Natural killer cell (primary cell): Measurements from ENCODE around the gene NAV3. TPM values are rescaled to one million over a fixed set of nuclear protein-coding genes. Genes with fewer than 3 reads are reported as not detected.

Source experiments
- ATAC-seq, 3 donors: fragments of 150-1000 bp in 2 of 3; fragments of 200-7000 bp in 1 of 3; cut with Tn5 transposase; 1 replicate in 1 of 3; 2 replicates in 2 of 3; pipeline ENCODE4 v1.10.0; 2021; ENCODE audit warnings: mild to moderate bottlenecking in 2 of 3, moderate library complexity in 2 of 3
- DNase-seq, 2 donors: peaks; one replicate each; pipeline versions ENCODE4 v3.0.0 to v3.0.0-alpha.2; 2013 to 2021; ENCODE audit warnings: mixed read lengths in 1 of 2
- H3K27ac ChIP-seq: one replicate; pipeline ENCODE4 v1.5.1; 2013; ENCODE audit warnings: mild to moderate bottlenecking, low read length
- H3K27me3 ChIP-seq: one replicate; pipeline ENCODE4 v1.6.1; 2013; ENCODE audit warnings: low read length; ENCODE audit not compliant: control insufficient read depth, insufficient read depth
- H3K36me3 ChIP-seq: one replicate; pipeline ENCODE4 v1.6.1; 2013; ENCODE audit warnings: low read length; ENCODE audit not compliant: control insufficient read depth, insufficient read depth
- H3K4me1 ChIP-seq: one replicate; pipeline ENCODE4 v1.6.1; 2013; ENCODE audit warnings: low read length; ENCODE audit not compliant: control insufficient read depth, insufficient read depth
- H3K4me3 ChIP-seq: one replicate; pipeline ENCODE4 v1.5.1; 2013; ENCODE audit warnings: low read length
- H3K9me3 ChIP-seq: one replicate; pipeline ENCODE4 v1.6.1; 2013; ENCODE audit warnings: low read length; ENCODE audit not compliant: control insufficient read depth, insufficient read depth
- H3K27ac Mint-ChIP-seq, 2 donors: one replicate each; pipeline ENCODE4 v1.8.0; 2022; ENCODE audit warnings: mild to moderate bottlenecking in 2 of 2, mixed read lengths in 2 of 2, moderate library complexity in 1 of 2
- H3K27me3 Mint-ChIP-seq, 2 donors: one replicate each; pipeline ENCODE4 v1.8.0; 2022; ENCODE audit warnings: low read depth in 2 of 2, mixed read lengths in 2 of 2
- H3K36me3 Mint-ChIP-seq: one replicate; pipeline ENCODE4 v1.8.0; 2022; ENCODE audit warnings: mixed read lengths
- H3K4me1 Mint-ChIP-seq, 2 donors: one replicate each; pipeline ENCODE4 v1.8.0; 2022; ENCODE audit warnings: mixed read lengths in 2 of 2
- H3K4me3 Mint-ChIP-seq: one replicate; pipeline ENCODE4 v1.8.0; 2022; ENCODE audit warnings: mild to moderate bottlenecking, moderate library complexity, mixed read lengths
- H3K9me3 Mint-ChIP-seq, 2 donors: one replicate each; pipeline ENCODE4 v1.8.0; 2022; ENCODE audit warnings: mixed read lengths in 2 of 2
- CTCF ChIP-seq: fragments of 200-600 bp; IDR thresholded peaks from one replicate; pipeline ENCODE4 v1.8.0; 2022; ENCODE audit warnings: antibody characterized with exemption
- WGBS: methylation state at CpG from one replicate; pipeline ENCODE4 v1.1.7; 2013; ENCODE audit warnings: missing lambda C conversion rate; ENCODE audit not compliant: insufficient coverage; 5-methylcytosine and 5-hydroxymethylcytosine counted together
- intact Hi-C: fragments of 100-400 bp; cut with micrococcal nuclease; formaldehyde crosslinking; loops from one replicate; pipeline ENCODE4 v1.14.2; 2022
- total RNA-seq, 4 donors: library from RNA; stranded (reverse); fragments of 120-200 nt in 1 of 4; gene quantifications; one replicate each; pipeline versions ENCODE4 v1.2.3 to v1.2.4, GENCODE V29; 2013 to 2022

NAV3 gene
- total RNA-seq, 3 donors from 2014 or later (not counting 1 experiment from before 2014, with no cell fraction given): not detected

- TF ChIP-seq CTCF: no peak
- no peak overlapping the region for H3K27ac Mint-ChIP-seq
- ATAC-seq: no peak
- H3K9me3 ChIP-seq: no peaks in the 10 kb centered on the region
- no peaks in the 10 kb centered on the region for H3K4me1 ChIP-seq
- H3K36me3 Mint-ChIP-seq: no peaks in the 10 kb centered on the region
- no peak overlapping the region for H3K4me3 ChIP-seq
- no peaks in the 10 kb centered on the region for H3K4me1 Mint-ChIP-seq
- H3K4me3 Mint-ChIP-seq: no peak overlapping the region
- no peaks in the 10 kb centered on the region for H3K36me3 ChIP-seq
- 85% methylated on average over 2 of the region's 2 CpGs for WGBS
- no peak for DNase-seq
- no peaks in the 10 kb centered on the region for H3K27me3 Mint-ChIP-seq
- no peak overlapping the region for H3K27ac ChIP-seq
- H3K9me3 Mint-ChIP-seq: peaks cover 7 to 18% of the 10 kb centered on the region in 2 donors
- no peaks in the 10 kb centered on the region for H3K27me3 ChIP-seq
- intact Hi-C loops: no loop called here
Measured at GRCh38 chr12:77821699-77822203, 8.9 kb upstream of the NAV3 start.

GRCh38 chr12:77833329-77833728 lies 2.6 kb downstream of the NAV3 start:
- Mint-ChIP-seq H3K36me3 (no peaks in the 10 kb centered on the region), H3K27me3 (no peaks in the 10 kb centered on the region), H3K9me3 (peaks cover 9 to 12% of the 10 kb centered on the region in 2 donors), H3K4me1 (no peaks in the 10 kb centered on the region), H3K4me3 (no peak overlapping the region), H3K27ac (no peak overlapping the region)
- H3K27ac ChIP-seq: no peak overlapping the region
- H3K4me1 ChIP-seq: no peaks in the 10 kb centered on the region
- intact Hi-C loops: no loop called here
- ATAC-seq (no peak), DNase-seq (no peak)
- H3K36me3 ChIP-seq: no peaks in the 10 kb centered on the region
- H3K9me3 ChIP-seq: peaks cover 6% of the 10 kb centered on the region
- 78% methylated on average over 9 of the region's 9 CpGs for WGBS
- no peak for TF ChIP-seq CTCF
- H3K4me3 ChIP-seq: no peak overlapping the region
- H3K27me3 ChIP-seq: no peaks in the 10 kb centered on the region

GRCh38 chr12:77834618-77835017 lies 3.9 kb downstream of the NAV3 start:
- Histone ChIP-seq H3K36me3 (no peaks in the 10 kb centered on the region), H3K9me3 (peaks cover 6% of the 10 kb centered on the region), H3K4me1 (no peaks in the 10 kb centered on the region), H3K27me3 (no peaks in the 10 kb centered on the region), H3K27ac (no peak overlapping the region), H3K4me3 (no peak overlapping the region)
- H3K27ac Mint-ChIP-seq: no peak overlapping the region
- H3K36me3 Mint-ChIP-seq: no peaks in the 10 kb centered on the region
- 86% methylated on average over 2 of the region's 2 CpGs for WGBS
- H3K4me3 Mint-ChIP-seq: no peak overlapping the region
- peaks cover 9 to 12% of the 10 kb centered on the region in 2 donors for H3K9me3 Mint-ChIP-seq
- intact Hi-C loops: no loop called here
- H3K4me1 Mint-ChIP-seq: no peaks in the 10 kb centered on the region
- no peak for DNase-seq
- no peak for ATAC-seq
- H3K27me3 Mint-ChIP-seq: no peaks in the 10 kb centered on the region
- no peak for TF ChIP-seq CTCF

GRCh38 chr12:77835969-77836368 lies 5.3 kb downstream of the NAV3 start:
- H3K4me3 ChIP-seq: no peak overlapping the region
- no peaks in the 10 kb centered on the region for H3K4me1 ChIP-seq
- H3K27me3 ChIP-seq: no peaks in the 10 kb centered on the region
- no peak for DNase-seq
- Mint-ChIP-seq H3K27me3 (no peaks in the 10 kb centered on the region), H3K4me1 (no peaks in the 10 kb centered on the region), H3K9me3 (peaks cover 8 to 15% of the 10 kb centered on the region in 2 donors), H3K36me3 (no peaks in the 10 kb centered on the region), H3K27ac (no peak overlapping the region), H3K4me3 (no peak overlapping the region)
- no peak for ATAC-seq
- no peaks in the 10 kb centered on the region for H3K36me3 ChIP-seq
- no peak for TF ChIP-seq CTCF
- no peak overlapping the region for H3K27ac ChIP-seq
- intact Hi-C loops: no loop called here
- peaks cover 9% of the 10 kb centered on the region for H3K9me3 ChIP-seq
